ENCODE measurements around the gene PRPSAP2. TPM values are rescaled to one million over a fixed set of nuclear protein-coding genes. Genes with fewer than 3 reads are reported as not detected.
A peak's percentile ranks its signal among the peaks of the same experiment; 100 is the strongest.
"Not testable (repeated sequence)": the region's sequence is repeated elsewhere in the genome, so short reads cannot be mapped to it uniquely, and the experiment has no call there.

The PRPSAP2 gene, protein sequence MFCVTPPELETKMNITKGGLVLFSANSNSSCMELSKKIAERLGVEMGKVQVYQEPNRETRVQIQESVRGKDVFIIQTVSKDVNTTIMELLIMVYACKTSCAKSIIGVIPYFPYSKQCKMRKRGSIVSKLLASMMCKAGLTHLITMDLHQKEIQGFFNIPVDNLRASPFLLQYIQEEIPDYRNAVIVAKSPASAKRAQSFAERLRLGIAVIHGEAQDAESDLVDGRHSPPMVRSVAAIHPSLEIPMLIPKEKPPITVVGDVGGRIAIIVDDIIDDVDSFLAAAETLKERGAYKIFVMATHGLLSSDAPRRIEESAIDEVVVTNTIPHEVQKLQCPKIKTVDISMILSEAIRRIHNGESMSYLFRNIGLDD
- total RNA-seq (2022) (33.6 and 35.8 TPM in 2 replicates), Bru-seq, nascent RNA (percentile 64 among the genes with signal in this experiment), BruChase-seq, experiment 1, labeled RNA remaining after a 6-hour chase (percentile 65 among the genes with signal in this experiment), BruChase-seq, experiment 2, labeled RNA remaining after a 2-hour chase (percentile 63 among the genes with signal in this experiment)
- long read RNA-seq, transcript PRPSAP2-201 (12 exons, 1,910 nt) = major isoform, 29 of 63 reads
- long read RNA-seq, partial matches to known transcripts = 8 of 63 reads
- long read RNA-seq, other reads (novel, unspliced or antisense) = 25 of 63 reads

DNA sequence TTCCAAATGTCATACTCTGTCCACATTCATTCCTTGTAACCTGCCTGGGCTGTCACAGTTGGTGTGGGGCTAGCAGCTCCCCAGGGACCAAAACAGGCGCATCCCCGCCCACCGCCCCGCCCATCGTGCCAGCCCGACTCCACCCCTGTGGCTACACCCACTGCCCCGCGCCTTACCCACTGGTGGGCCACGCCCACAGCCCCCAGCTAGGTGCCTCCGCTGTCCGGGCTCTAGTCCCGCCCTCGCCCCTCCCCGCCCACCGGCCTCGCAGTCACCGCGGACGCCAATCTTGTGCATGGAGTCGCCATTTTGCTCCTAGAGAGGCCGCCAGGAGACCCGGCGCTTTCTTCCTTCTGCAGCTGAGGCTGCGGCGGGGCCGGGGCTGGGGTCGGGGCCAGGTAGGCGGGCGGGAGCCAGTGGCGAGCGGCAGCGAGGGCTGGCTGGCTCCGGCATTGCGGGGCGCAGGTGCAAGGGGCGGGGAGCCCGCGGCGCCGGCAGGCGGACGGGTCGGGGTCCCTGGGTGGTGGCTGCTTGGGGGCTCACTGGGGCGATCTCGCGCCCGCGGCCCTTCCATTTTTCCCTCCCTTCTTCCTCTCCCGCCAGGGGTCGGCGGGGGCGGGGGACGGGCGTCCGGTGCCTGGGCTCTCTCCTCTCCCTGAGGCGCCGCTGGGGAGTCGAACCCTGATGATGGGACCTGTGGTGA, at the start of gene PRPSAP2:
Gene PRPSAP2, plus strand, starts transcription at position 268 of the 703 bp plus-strand sequence. CDS start 7,703 bp downstream, outside the sequence.
- no peaks in the 10 kb centered on the region for H3K9me3 Mint-ChIP-seq (ENCODE audit: unreplicated experiment)
- DNase-seq (ENCODE audit: unreplicated experiment) = peak; percentile 95
- TF ChIP-seq, protein P1, sequence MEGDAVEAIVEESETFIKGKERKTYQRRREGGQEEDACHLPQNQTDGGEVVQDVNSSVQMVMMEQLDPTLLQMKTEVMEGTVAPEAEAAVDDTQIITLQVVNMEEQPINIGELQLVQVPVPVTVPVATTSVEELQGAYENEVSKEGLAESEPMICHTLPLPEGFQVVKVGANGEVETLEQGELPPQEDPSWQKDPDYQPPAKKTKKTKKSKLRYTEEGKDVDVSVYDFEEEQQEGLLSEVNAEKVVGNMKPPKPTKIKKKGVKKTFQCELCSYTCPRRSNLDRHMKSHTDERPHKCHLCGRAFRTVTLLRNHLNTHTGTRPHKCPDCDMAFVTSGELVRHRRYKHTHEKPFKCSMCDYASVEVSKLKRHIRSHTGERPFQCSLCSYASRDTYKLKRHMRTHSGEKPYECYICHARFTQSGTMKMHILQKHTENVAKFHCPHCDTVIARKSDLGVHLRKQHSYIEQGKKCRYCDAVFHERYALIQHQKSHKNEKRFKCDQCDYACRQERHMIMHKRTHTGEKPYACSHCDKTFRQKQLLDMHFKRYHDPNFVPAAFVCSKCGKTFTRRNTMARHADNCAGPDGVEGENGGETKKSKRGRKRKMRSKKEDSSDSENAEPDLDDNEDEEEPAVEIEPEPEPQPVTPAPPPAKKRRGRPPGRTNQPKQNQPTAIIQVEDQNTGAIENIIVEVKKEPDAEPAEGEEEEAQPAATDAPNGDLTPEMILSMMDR (IDR thresholded peaks at IDR 0.05; ENCODE audit: unreplicated experiment) = no peak
- H3K27me3 Mint-ChIP-seq (ENCODE audit: insufficient read depth, unreplicated experiment) = no peaks in the 10 kb centered on the region
- peaks cover 17% of the 10 kb centered on the region for H3K4me1 Mint-ChIP-seq (ENCODE audit: insufficient read depth, unreplicated experiment)
- peak within 1 kb of the TSS; percentile 94 for H3K4me3 Mint-ChIP-seq (ENCODE audit: unreplicated experiment)
- peak within 1 kb of the TSS; percentile 79 for H3K27ac Mint-ChIP-seq (ENCODE audit: low read depth, unreplicated experiment)
- intact Hi-C loops (cut with micrococcal nuclease) = no loop called here
- BruUV-seq (replicated peaks) = no TSS peak
- ChIA-PET CTCF (interaction anchor here (1.2 kb wide), 1 partner anchor 9 kb away, joined by 8 read pairs; no protein-coding TSS in a partner anchor), POLR2A (interaction anchor here (0.7 to 2.9 kb wide), 7 partner anchors 9 to 147 kb away, joined by 3 to 31 read pairs (median 5); partner anchors contain the start of gene FAM83G)
- H3K36me3 Mint-ChIP-seq (ENCODE audit: insufficient read depth, unreplicated experiment) = no peaks in the 10 kb centered on the region

DNA sequence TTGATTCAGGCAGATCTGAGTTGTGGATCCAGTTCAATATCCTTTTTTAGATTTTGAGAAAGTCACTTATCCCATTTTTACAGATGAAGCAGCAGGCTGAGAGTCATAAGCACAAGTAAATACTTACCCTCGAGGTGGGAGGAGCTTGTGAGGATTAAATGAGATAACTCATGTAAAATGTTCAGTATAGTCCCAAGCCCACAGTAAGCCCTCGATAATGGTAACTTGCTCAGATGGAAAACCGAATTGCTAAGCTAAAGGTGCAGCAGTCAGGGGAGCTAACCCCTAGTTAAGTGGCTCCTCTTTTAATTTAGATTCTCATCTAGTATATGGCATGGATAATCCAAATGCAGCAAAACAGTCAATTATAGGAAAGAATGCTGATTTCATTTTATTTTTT, 42.0 kb upstream of the PRPSAP2 start:
- H3K9me3 Mint-ChIP-seq (ENCODE audit: unreplicated experiment); H3K27ac Mint-ChIP-seq (ENCODE audit: low read depth, unreplicated experiment); POLR2A ChIA-PET; CTCF ChIA-PET; H3K27me3 Mint-ChIP-seq (ENCODE audit: insufficient read depth, unreplicated experiment); H3K4me1 Mint-ChIP-seq (ENCODE audit: insufficient read depth, unreplicated experiment); H3K36me3 Mint-ChIP-seq (ENCODE audit: insufficient read depth, unreplicated experiment); BruUV-seq (replicated peaks); intact Hi-C loops (cut with micrococcal nuclease); DNase-seq (ENCODE audit: unreplicated experiment); H3K4me3 Mint-ChIP-seq (ENCODE audit: unreplicated experiment): not testable (repeated sequence)

DNA sequence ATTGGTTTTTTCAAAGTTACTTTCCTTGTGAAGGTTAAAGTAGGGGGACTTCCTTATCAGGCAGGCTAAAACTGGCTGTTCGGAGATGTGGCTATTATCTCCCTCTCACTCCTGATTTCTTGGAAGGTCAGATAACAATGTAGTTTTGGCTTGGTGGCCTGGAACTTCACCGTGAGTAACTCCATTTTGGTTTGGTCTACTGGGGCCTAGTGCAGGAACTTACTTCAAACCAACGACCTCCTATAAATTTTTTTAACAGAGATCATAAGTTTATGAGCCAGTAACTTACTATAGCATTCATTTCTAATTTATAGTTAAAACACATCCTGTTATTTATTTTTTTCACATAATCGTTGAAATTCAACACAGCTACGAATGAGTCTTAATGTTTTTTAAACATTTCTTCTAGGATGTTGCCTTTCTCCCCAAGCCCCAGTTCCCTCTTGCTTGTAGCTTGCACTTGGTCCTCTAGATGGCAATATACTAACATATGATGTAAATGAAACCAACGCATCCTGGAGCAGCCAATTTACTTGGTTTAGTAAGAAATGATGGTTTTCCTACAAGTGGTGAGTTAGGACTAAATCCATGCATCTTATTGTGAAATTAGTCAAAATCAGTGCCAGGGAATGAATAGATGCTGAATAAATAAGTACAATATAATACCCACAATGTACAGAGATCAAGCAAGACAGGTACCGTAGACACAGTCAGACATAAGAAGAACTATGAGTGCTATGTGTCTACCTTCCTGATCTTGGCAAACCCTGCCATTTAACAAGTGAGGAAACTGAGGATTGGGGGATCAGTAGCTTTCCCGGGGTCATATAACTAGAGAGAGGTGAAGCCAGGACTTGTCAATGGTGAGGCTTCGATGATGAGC, 41.2 kb upstream of the PRPSAP2 start:
- H3K4me1 Mint-ChIP-seq (ENCODE audit: insufficient read depth, unreplicated experiment); H3K36me3 Mint-ChIP-seq (ENCODE audit: insufficient read depth, unreplicated experiment); H3K9me3 Mint-ChIP-seq (ENCODE audit: unreplicated experiment); H3K27me3 Mint-ChIP-seq (ENCODE audit: insufficient read depth, unreplicated experiment); H3K4me3 Mint-ChIP-seq (ENCODE audit: unreplicated experiment); intact Hi-C loops (cut with micrococcal nuclease); BruUV-seq (replicated peaks); H3K27ac Mint-ChIP-seq (ENCODE audit: low read depth, unreplicated experiment): not testable (repeated sequence)
- ChIA-PET POLR2A (interaction anchor here (0.7 kb wide), 1 partner anchor 200 kb away, joined by 3 read pairs; no protein-coding TSS in a partner anchor), CTCF (interaction anchor here (1.1 kb wide), 1 partner anchor 144 kb away, joined by 3 read pairs; no protein-coding TSS in a partner anchor)
- DNase-seq (ENCODE audit: unreplicated experiment) = peak; percentile 67
- TF ChIP-seq, protein P1 (IDR thresholded peaks at IDR 0.05; ENCODE audit: unreplicated experiment) = peak; percentile 61

DNA sequence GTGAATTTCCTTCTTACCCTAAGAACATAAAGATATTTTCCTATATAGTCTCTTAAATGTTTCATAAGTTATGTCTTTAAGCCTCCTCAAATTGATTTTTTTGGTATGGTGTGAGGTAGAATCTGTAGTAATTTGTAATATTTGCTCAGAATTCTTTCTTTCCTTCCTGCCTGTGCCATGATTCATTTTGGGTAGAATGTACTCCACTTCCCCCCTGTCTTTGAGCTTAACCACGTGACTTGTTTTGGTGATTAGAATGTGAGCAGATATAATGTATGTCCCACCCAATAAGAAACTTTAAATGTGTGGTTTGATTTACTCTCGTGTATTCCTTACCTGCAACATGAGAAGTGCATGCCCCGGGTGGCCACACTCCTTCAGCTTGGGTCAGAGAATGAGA, 36.5 kb upstream of the PRPSAP2 start:
- not testable (repeated sequence) for H3K4me1 Mint-ChIP-seq (ENCODE audit: insufficient read depth, unreplicated experiment)

DNA sequence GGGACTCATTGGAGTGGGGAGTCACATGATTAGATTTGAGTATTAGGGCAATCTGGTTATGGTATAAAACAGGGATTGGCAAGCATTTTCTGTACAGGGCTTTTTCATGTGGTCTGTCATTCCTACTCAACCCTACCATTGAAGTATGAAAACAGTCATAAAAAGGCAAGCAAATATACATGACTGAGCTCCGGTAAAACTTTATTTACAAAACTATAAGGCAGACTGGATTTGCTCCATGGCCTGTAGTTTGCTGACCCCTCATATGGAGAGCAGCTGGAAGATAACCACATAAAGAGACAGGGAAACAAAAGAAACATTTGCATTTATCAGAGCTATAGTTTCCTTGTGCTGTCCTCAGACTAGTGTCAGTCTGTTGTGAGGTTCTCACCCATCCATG, 30.3 kb upstream of the PRPSAP2 start:
- BruUV-seq (replicated peaks); H3K9me3 Mint-ChIP-seq (ENCODE audit: unreplicated experiment); H3K36me3 Mint-ChIP-seq (ENCODE audit: insufficient read depth, unreplicated experiment); H3K4me3 Mint-ChIP-seq (ENCODE audit: unreplicated experiment); intact Hi-C loops (cut with micrococcal nuclease); CTCF ChIA-PET; H3K27ac Mint-ChIP-seq (ENCODE audit: low read depth, unreplicated experiment); H3K27me3 Mint-ChIP-seq (ENCODE audit: insufficient read depth, unreplicated experiment); POLR2A ChIA-PET; DNase-seq (ENCODE audit: unreplicated experiment); H3K4me1 Mint-ChIP-seq (ENCODE audit: insufficient read depth, unreplicated experiment): not testable (repeated sequence)

More for the DNA sequence above, 36.5 kb upstream of the PRPSAP2 start:
- CTCF ChIA-PET = interaction anchor here (0.5 kb wide), 2 partner anchors 52 to 160 kb away, joined by 5 read pairs; no protein-coding TSS in a partner anchor
- H3K27ac Mint-ChIP-seq (ENCODE audit: low read depth, unreplicated experiment); H3K9me3 Mint-ChIP-seq (ENCODE audit: unreplicated experiment); H3K36me3 Mint-ChIP-seq (ENCODE audit: insufficient read depth, unreplicated experiment); DNase-seq (ENCODE audit: unreplicated experiment); H3K4me3 Mint-ChIP-seq (ENCODE audit: unreplicated experiment); H3K27me3 Mint-ChIP-seq (ENCODE audit: insufficient read depth, unreplicated experiment); BruUV-seq (replicated peaks); intact Hi-C loops (cut with micrococcal nuclease): not testable (repeated sequence)
- POLR2A ChIA-PET = interaction anchor here (0.6 kb wide), 1 partner anchor 125 kb away, joined by 3 read pairs; no protein-coding TSS in a partner anchor
